Measurements from ENCODE around the gene IL5.

GRCh38 chr5:132492386-132493125, 50.8 kb downstream of the IL5 start:
- TF ChIP-seq CTCF (conservative IDR thresholded peaks at IDR 0.05; ENCODE audit: low read depth, low read length) (no peak), EZH2 (IDR thresholded peaks at IDR 0.05; ENCODE audit: low read length, unreplicated experiment) (no peak), EZH2phosphoT487 (IDR thresholded peaks at IDR 0.05; ENCODE audit: borderline replicate concordance, low read length) (no peak)
